Caco-2 (cell line): ENCODE results near the gene MLIP. TPM values are rescaled to one million over a fixed set of nuclear protein-coding genes. Genes with fewer than 3 reads are reported as not detected.

Experiments used
- BruUV-seq: library from RNA; stranded (reverse); fragments of 400-500 nt; replicated peaks from 2 replicates; lab custom pipeline; 2021; lab: Mats Ljungman, UMichigan
- CTCF ChIA-PET: fragments of 300-600 bp; sonication (Branson Sonifier 250); formaldehyde crosslinking; loops from one replicate; lab custom pipeline; 2022; ENCODE audit warnings: antibody characterized with exemption; lab: Charles Lee
- POLR2A ChIA-PET: fragments of 300-600 bp; sonication (Branson Sonifier 250); formaldehyde crosslinking; loops from one replicate; lab custom pipeline; 2022; ENCODE audit warnings: antibody characterized with exemption; lab: Charles Lee
- DNase-seq, 2 experiments: peaks; one replicate each; pipeline versions ENCODE4 v3.0.0 to v3.0.0-alpha.2; 2020 to 2022
- H3K27me3 ChIP-seq: replicated peaks from 2 replicates; pipeline ENCODE4 v1.6.0; 2011; ENCODE audit warnings: low read length; ENCODE audit not compliant: control insufficient read depth, insufficient read depth
- H3K36me3 ChIP-seq: 2 replicates; pipeline ENCODE4 v1.5.1; 2011; ENCODE audit warnings: low read length; ENCODE audit not compliant: control insufficient read depth, insufficient read depth
- H3K4me1 ChIP-seq: fragments of 250-450 bp; sonication (Bioruptor Pico); 2 replicates; pipeline ENCODE4 v1.5.1; 2020; ENCODE audit warnings: mild to moderate bottlenecking
- H3K4me3 ChIP-seq: 2 replicates; pipeline ENCODE4 v1.5.1; 2011; ENCODE audit warnings: low read depth, mild to moderate bottlenecking, control low read depth, low read length
- H3K9me3 ChIP-seq: fragments of 250-450 bp; sonication (Bioruptor Pico); 2 replicates; pipeline ENCODE4 v1.5.1; 2020; ENCODE audit warnings: mild to moderate bottlenecking, moderate library complexity
- H3K27ac Mint-ChIP-seq: one replicate; pipeline ENCODE4 v1.8.0; 2022; ENCODE audit warnings: mixed read lengths; ENCODE audit not compliant: unreplicated experiment
- H3K27me3 Mint-ChIP-seq: one replicate; pipeline ENCODE4 v1.8.0; 2022; ENCODE audit warnings: mixed read lengths; ENCODE audit not compliant: insufficient read depth, unreplicated experiment
- H3K36me3 Mint-ChIP-seq: one replicate; pipeline ENCODE4 v1.8.0; 2022; ENCODE audit warnings: mild to moderate bottlenecking, mixed read lengths; ENCODE audit not compliant: insufficient read depth, unreplicated experiment
- H3K4me1 Mint-ChIP-seq: one replicate; pipeline ENCODE4 v1.8.0; 2022; ENCODE audit warnings: low read depth, mixed read lengths; ENCODE audit not compliant: unreplicated experiment
- H3K4me3 Mint-ChIP-seq: one replicate; pipeline ENCODE4 v1.8.0; 2022; ENCODE audit warnings: mild to moderate bottlenecking, moderate library complexity, mixed read lengths; ENCODE audit not compliant: unreplicated experiment
- H3K9me3 Mint-ChIP-seq: one replicate; pipeline ENCODE4 v1.8.0; 2022; ENCODE audit warnings: mixed read lengths; ENCODE audit not compliant: unreplicated experiment
- CTCF ChIP-seq, 2 experiments: fragments of 200-600 bp in 1 of 2; IDR thresholded peaks; 1 replicate in 1 of 2; 2 replicates in 1 of 2; pipeline versions ENCODE4 v1.5.1 to v1.8.0; 2011 to 2022; ENCODE audit warnings: antibody characterized with exemption in 1 of 2, control low read depth in 1 of 2, inconsistent platforms in 1 of 2, low read depth in 1 of 2, low read length in 1 of 2, mild to moderate bottlenecking in 1 of 2, moderate library complexity in 1 of 2; ENCODE audit not compliant: insufficient read depth in 1 of 2, severe bottlenecking in 1 of 2, unreplicated experiment in 1 of 2
- intact Hi-C: fragments of 100-400 bp; cut with micrococcal nuclease; formaldehyde crosslinking; loops from one replicate; pipeline ENCODE4 v1.10.0; 2022; ENCODE audit not compliant: unreplicated experiment
- total RNA-seq: library from RNA; stranded (reverse); gene quantifications from 2 replicates; pipeline ENCODE4 v1.2.3, GENCODE V29; 2022

Gene MLIP
- total RNA-seq, 1 experiment from 2014 or later: 0.88 TPM

GRCh38 chr6:54273214-54273820, 162.1 kb downstream of the MLIP start:
- no peaks in the 10 kb centered on the region for H3K36me3 Mint-ChIP-seq
- Histone ChIP-seq H3K27me3 (no peaks in the 10 kb centered on the region), H3K36me3 (no peaks in the 10 kb centered on the region), H3K4me3 (no peak overlapping the region), H3K9me3 (no peaks in the 10 kb centered on the region), H3K4me1 (no peaks in the 10 kb centered on the region)
- CTCF ChIA-PET: no interaction called here
- no peak for TF ChIP-seq CTCF (IDR thresholded peaks at IDR 0.05; ENCODE audit: insufficient read depth in 1 of 2, low read depth in 1 of 2, low read length in 1 of 2, severe bottlenecking in 1 of 2, unreplicated experiment in 1 of 2)
- no peak overlapping the region for H3K27ac Mint-ChIP-seq
- no peaks in the 10 kb centered on the region for H3K9me3 Mint-ChIP-seq
- DNase-seq: no peak
- POLR2A ChIA-PET: no interaction called here
- H3K4me3 Mint-ChIP-seq: no peak overlapping the region
- intact Hi-C loops: no loop called here
- peaks cover 3% of the 10 kb centered on the region for H3K27me3 Mint-ChIP-seq
- no TSS peak for BruUV-seq
- H3K4me1 Mint-ChIP-seq: no peaks in the 10 kb centered on the region

- Histone ChIP-seq H3K36me3 (no peaks in the 10 kb centered on the region), H3K9me3 (no peaks in the 10 kb centered on the region), H3K27me3 (no peaks in the 10 kb centered on the region), H3K4me3 (no peak overlapping the region), H3K4me1 (no peaks in the 10 kb centered on the region)
- ChIA-PET POLR2A (no interaction called here), CTCF (no interaction called here)
- intact Hi-C loops: no loop called here
- Mint-ChIP-seq H3K27ac (no peak overlapping the region), H3K9me3 (no peaks in the 10 kb centered on the region), H3K4me1 (no peaks in the 10 kb centered on the region), H3K27me3 (peaks cover 3% of the 10 kb centered on the region), H3K4me3 (no peak overlapping the region), H3K36me3 (no peaks in the 10 kb centered on the region)
- TF ChIP-seq CTCF (IDR thresholded peaks at IDR 0.05; ENCODE audit: insufficient read depth in 1 of 2, low read depth in 1 of 2, low read length in 1 of 2, severe bottlenecking in 1 of 2, unreplicated experiment in 1 of 2): no peak
- no peak for DNase-seq
- BruUV-seq: no TSS peak
These were observed 163.1 kb downstream of the MLIP start for GRCh38 chr6:54274383-54274782.

GRCh38 chr6:54282186-54282585, 170.9 kb downstream of the MLIP start:
- no TSS peak for BruUV-seq
- H3K4me1 Mint-ChIP-seq: no peaks in the 10 kb centered on the region
- CTCF ChIA-PET: no interaction called here
- H3K27me3 ChIP-seq: no peaks in the 10 kb centered on the region
- no peaks in the 10 kb centered on the region for H3K4me1 ChIP-seq
- TF ChIP-seq CTCF (IDR thresholded peaks at IDR 0.05; ENCODE audit: insufficient read depth in 1 of 2, low read depth in 1 of 2, low read length in 1 of 2, severe bottlenecking in 1 of 2, unreplicated experiment in 1 of 2): no peak
- no peak overlapping the region for H3K4me3 ChIP-seq
- DNase-seq: no peak
- POLR2A ChIA-PET: no interaction called here
- no peaks in the 10 kb centered on the region for H3K36me3 ChIP-seq
- H3K9me3 ChIP-seq: no peaks in the 10 kb centered on the region
- no peaks in the 10 kb centered on the region for H3K36me3 Mint-ChIP-seq
- H3K27me3 Mint-ChIP-seq: peaks cover 3% of the 10 kb centered on the region
- intact Hi-C loops: no loop called here
- no peaks in the 10 kb centered on the region for H3K9me3 Mint-ChIP-seq
- no peak overlapping the region for H3K4me3 Mint-ChIP-seq
- no peak overlapping the region for H3K27ac Mint-ChIP-seq
